Globus pallidus (tissue), 1 donor: Measurements from ENCODE around the gene STOX2.

Source experiments
- DNase-seq: peaks from one replicate; pipeline ENCODE4 v3.0.0-alpha.2; 2015; ENCODE audit warnings: low spot score

STOX2 gene

DNA sequence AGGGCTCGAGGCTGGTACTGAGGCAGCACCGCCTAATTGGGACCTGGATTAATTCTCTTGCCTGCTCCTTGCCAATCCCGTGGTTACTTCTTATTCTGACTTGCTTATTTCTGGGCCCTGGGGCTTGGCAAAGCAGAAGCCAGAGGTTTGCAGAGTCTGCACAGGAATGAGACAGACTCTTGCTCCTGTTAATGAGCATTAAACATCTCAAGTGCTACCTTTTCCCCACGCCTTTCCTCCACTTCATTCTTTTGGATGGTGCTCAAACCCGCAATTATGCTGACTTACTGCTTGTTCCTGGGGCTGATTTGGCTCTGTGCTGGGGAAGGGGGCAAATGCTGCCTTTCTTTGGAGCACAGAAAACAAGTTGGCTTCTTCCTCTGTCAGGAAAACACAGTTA is 16.5 kb upstream of the STOX2 start:
- DNase-seq = no peak

DNA sequence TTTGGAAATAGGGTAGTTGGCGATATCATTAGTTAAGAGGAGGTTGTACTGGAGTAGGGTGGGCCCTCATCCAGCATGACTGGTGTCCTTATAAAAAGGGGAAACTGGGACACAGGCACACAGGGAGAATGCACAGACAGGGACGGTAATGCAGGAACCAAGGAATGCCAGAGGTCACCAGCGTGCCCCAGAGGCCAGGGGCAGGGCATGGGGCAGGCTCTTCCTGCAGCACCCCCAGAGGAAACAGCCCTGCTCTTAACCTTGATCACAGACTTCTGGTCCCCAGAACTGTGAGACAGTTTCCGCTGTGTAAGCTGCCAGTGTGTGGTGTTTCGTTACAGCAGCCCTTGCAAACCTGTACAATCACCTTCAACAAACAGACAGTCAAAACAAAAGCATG is 15.9 kb upstream of the STOX2 start:
- DNase-seq = no peak

DNA sequence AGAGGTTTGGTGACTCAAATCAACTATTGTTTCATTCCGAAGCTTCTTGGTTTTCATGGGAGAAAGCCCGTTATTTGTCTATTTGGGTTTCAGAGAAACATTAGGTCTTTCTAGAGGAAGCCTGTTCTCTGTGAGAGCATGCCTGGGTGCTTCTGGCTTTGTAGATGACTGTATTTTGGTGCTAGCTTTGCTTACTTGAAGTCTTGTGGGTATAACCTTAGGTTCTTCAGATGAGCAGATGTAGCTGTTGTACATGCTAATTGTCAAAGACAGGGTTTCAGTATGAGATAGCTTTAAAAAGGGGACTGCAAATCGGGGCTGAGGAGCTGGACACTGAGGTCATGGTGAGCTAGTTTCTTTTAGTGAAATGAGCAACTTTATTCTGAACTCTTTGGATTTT is 7.9 kb upstream of the STOX2 start:
- DNase-seq = no peak

DNA sequence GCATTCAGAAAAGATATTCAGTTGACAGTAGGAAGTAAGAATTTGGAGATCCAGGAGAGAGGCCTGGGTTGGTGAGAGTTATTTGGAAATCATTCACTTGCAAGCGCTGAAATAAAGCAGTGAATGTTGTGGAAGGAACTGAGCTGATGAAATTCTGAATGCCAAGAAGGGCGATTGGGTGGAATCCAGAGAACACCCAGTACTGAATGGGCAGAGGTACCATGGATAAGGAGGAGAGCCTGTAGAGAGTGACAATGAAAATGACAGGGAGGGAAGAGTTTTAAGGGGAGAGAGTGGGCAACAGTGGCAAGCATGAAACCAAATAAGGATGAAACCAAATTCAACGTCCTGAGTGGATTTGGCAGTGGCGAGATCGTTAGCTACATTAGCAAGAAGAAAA is 6.7 kb upstream of the STOX2 start:
- DNase-seq = no peak

DNA sequence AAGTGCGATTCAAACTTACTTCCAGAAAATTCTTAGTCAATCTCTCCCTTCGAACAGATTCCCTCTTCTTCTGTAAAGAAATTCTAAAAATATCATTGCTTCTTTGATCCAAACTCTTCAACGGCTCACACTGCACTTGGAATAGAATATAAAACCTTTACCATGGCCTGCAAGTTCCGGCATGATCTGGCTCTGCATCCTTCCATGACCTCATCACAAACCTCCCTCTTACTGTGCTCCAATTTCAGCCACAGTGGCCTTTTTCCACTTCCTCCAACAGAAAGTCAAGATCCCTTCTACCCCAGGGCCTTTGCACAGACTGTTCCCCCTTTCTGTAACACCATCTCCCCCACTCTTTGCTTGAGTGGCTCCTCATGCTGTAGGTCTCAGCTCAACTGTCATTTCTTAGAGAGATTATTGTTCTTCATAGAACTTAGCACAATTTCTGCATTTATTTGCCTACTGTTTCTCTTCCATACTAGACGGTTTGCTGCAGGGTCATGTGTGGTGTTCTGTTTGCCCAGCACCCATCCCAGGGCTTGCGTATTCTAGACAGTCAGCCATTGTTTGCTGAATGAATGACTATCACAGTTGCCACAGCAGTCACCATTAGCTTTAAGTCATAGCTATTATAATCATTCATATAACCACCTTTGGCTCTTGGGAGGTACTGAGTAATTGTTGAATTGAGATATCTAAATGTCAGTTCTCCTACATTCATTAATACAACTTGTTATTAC is 1.9 kb upstream of the STOX2 start:
- peak; percentile 75 for DNase-seq

DNA sequence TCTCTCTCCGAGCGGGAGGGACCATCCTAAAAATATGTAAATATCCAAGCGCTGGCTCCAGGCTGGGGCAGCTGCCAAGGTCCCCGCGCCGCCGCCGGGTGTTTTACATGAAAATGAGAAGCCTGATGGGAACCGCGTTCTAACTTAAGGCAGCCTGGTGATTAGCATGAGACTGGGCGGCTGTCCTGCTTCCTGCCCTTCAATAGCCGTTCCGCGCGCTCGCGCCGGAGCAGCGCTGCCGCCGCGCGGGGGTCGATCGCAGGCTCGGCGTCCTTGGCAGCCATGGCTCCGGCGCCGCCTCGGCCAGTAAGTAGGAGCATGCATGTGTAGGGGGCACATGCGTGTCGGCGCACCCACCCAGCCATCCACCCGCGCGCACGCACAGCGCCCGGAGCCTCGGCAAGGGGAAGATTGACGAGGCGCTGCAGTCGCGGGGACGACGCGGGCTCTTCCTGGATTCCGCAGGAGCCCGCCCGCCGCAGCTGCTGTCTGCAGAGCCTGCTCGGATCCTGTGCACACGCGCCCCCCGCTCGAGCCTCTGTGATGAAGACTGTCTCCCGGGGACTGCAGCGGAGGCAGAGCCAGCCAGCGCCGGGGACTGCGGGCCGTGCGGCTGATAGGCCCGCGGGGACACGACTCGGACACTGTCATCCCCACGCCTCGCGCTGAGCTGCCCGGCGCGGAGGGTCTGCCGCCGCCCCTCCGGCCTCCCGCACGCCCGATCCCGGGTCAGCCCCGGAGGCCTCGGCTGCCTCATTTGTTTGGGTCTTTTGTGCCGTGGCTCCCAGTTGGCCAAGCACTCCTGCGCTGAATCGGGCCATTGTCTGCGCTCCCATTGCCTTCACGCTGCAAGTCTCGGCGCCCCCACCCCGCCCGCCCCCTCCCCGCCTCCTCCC is 734 bp downstream of the STOX2 start:
- DNase-seq = peak; percentile 86

DNA sequence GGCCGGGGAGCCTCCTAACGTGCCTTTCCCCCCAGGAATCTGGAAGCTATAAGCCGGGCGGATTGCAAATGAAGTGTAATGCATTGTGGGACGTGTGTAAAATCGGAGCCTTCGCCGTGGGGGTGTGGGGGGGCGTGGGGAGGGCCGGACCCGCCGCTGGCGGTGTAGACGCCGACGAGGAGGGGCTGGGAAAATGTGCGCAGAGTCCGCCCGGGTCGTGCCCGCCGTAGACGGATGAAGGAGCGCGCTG is 1.3 kb downstream of the STOX2 start:
- no peak for DNase-seq

DNA sequence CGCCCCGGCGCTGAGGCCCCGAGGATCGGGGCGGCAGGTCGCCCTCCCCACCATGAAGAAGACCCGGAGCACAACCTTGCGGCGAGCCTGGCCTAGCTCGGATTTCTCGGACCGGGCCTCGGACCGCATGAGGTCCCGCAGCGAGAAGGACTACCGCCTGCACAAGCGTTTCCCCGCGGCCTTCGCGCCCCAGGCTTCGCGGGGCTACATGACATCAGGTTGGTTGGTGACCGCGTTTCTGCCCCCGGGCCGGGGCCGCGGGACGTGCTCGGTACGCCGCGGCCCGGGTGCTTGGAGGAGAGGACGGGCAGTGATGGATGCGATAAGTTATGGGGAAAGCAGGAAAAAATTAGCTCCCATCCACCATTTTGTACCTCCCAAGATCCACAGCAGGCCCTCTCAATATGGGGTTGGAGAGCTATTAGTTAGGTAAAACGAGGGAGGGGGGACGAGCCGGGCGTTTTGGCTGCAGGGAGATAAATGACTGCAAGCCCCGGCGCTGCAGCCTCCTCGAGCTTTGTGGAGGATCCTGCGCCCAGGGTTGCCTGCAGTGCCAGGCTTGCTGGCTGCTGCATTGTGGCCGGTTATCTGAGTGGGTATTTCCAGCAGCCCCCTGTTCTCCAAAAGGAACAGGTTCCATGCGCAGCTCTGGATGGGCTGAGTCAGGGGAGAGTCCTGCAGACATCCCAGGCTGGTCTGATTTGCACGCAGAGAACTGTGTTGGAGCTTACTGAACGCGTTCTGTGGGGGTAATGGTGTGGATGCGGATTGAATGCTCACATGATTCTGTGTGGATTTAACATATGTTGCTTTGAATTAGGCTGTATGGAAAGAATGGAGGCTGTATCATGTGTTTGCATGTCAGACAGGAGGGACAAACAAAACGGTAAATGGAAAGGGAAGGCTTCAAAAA is 1.9 kb downstream of the STOX2 start:
- DNase-seq = peak; percentile 66

DNA sequence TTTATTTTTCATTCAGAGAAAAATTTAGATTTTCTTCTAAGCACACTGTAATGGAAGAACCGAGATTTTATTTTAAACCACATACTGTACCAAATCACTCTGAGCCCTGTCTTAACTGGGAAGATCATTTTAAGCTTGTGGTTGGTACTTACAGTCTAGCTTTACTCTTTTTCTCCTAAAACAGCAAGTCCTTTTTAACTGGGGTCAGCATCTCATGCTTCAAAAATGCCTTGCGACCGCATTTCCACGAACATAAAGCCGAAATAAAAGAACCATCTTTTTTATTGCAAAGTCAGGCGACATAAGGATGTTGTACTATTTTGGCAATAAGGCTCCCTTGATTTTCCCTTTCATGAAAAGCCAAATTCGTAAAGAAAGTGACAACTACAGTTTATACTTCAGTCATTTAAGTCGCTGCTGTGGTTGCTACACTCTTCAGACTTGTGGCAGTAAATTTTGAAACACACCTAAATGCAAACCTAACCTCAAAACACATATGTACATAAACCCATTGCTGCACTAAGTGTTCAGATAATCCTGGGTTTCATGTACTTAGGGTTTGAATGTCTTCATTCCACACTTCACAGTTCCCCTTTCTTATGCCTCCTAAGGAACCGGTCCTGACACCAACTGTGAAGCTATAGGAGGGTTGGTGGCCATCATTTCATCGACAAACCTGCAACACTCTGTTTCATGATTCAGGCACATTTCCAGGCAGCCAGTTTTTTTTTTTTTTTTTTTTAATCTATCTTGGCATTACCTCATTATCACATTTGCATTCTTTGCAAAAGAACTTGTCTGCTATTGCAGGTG is 3.0 kb downstream of the STOX2 start:
- peak; percentile 36 for DNase-seq

DNA sequence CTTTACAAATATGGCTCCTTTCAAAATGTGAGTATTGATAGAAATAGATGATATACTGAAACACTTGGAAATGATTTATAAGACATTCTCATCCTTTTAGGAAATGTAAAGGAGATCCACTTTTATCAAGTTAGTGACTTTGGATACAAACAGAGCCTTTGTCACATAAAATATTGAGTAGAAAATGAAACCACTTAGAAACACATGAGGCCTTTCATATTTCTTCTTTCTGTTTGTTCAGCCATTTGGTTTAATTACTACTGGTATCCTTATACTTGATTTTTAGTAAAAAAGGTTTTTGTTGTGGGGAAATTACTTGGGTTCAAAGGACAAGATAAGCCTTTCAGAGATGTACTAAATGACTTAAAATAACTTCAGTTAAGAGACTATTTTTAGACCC is 4.1 kb downstream of the STOX2 start:
- no peak for DNase-seq

DNA sequence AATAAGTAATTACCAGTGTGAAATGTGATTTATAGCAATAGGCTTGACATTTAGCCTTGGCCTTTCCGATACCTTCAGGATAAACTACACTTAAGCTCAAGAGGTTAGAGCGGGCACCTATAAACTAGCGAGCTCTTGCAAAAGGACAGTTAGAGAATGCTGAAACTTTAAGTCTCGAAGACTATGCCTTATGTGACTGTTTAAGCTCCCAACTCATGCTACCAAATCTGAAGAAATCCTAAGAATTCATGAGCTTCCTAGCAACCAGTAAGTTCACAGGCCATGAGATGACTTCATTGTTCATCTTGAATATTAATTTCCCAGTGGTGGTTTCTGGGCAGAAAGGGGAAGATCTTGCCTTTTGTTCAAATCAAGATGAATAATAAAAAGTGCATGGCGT is 4.7 kb downstream of the STOX2 start:
- DNase-seq = no peak

DNA sequence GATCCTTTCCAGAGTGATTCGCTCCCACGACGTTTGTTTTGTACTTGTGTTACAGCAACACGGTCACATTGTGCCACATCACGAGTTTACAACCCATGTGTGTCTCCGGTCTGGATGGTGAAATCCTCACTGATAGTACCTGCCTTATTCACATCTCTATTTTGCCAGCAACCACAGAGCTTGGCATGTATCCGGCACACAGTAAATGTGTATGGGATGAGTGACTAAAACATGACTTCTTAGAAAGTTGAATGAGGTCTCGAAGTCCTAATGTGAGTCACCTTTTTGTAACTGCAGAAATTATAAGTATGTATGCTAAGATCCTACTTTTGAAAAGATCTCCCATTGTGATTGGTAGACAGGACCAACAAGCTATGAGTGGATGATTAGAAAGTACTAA is 7.5 kb downstream of the STOX2 start:
- no peak for DNase-seq

DNA sequence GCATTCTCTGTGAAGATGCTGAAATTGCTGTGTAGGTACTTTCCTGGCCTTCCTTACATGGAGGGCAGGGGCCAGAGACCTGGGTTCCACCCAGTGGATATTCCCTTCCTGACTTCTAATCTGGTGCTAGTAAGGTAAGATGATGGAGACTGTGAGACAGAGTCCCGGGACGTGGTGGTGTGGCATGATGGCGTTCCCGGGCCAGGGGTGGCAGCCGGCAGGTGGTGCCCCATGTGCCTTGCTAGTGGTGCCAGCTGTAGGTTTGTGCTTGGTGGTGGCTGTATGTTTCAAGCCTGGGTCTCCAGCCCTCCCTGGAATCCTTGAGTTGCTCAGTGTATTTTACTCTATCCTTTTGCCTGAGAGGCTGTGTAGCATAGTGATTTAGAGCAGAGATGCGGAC is 10.9 kb downstream of the STOX2 start:
- no peak for DNase-seq

DNA sequence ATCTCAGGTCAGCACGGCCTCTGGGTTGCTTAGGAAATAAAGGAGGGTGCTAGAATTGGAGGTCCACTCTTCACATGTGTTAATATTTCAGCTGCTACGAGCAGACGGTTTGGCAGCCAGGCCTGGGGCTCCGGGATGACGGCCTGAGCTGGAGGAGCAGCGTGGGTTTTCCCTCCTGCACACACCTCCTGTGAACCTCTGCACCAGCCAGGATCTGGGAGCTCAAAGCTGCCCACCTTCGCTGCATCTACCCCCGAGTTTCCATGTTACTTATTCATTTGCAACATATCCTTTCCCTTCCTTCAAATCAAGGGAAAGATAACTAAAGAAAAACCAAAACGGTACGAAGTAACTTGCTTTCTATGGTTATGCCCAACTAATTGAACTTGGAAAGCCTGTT is 13.6 kb downstream of the STOX2 start:
- DNase-seq = no peak

DNA sequence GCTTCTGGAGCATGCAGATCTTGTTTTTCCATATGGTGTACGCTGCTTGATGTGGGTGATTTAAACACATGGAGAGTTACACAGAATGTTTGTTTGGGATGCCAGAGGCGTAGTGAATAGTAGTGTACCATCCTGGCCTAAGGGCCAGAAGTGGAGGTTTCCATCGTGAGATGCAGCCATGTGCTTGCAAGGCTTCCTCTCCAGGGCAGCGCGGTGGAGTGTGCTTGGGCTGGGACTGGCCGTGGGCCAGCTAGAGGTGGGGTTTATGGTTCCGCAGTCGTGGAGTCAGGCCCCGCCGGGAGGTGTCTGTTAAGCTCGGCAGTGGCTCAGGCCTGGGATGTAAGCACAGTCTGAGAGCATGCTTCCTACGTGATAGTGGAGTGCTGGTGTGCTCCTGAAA is 14.0 kb downstream of the STOX2 start:
- DNase-seq = no peak

DNA sequence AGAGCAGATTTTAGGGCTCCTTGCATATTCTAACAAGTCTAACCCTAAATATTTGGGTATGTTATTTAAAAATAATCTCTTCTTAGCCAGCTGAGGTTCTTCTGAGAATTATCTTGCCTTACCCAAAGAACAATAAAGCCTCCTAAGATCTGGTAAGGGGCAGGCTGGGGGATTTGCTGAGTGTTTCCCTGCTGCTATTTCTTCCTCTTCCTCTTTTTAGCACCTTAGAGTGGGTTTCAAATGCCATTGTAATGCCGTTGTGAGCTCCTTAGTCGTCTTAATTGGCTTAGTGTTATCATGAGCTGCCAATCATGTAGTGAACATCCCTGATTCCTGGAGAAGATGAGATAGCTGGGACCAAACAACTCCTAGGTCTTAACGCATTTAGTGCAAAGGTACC is 15.4 kb downstream of the STOX2 start:
- DNase-seq = no peak

DNA sequence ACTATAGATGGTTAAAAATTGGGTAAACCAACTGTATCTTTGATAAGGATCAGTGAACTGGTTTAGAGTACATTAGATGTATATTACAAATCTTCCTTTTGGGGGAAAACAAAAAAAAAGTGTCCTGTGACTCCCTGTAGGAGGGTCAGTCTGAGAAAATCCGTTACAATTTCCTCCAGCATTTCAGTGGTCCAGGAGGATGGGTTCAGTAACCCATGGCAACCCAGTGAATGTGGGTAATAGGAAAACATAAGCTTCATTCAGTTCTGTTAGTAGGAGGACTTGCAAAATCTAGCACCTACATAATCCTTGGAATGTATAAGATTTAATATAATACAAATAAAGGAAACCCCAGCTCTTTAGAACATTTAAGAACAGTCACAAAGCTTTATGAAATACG is 16.2 kb downstream of the STOX2 start:
- no peak for DNase-seq

DNA sequence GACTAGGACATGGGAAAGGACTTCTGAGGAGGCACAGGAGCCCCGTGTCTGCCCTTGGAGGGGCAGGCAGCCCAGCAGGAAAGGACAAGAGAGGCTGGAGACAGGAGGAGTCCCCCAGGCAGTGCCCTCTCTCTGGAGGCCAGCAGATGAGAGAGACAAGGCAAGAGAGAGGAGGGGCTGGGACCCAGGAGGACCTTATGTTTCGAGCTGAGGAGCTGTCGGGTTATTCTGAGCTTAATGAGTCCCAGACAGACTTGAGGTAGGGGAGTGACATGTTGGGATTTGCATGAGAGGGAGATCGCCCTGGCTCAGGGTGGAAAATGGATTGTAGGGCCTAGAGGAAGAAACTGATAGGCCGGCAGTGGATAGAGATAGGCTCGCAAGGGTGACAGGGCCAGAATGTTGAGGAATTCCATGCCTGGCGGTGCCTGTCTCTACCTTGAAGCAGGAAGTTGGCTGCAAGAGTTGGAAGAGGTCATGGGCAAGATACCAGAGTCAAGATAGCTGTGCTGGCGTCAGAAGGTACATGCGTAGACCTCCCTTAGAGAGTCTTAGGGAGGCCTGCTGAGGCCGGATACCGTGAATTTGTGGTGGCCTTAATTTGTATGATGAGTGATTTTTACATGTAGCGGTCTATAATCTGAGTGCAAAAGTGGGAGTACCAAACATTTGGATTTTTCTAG is 19.4 kb downstream of the STOX2 start:
- DNase-seq = no peak

DNA sequence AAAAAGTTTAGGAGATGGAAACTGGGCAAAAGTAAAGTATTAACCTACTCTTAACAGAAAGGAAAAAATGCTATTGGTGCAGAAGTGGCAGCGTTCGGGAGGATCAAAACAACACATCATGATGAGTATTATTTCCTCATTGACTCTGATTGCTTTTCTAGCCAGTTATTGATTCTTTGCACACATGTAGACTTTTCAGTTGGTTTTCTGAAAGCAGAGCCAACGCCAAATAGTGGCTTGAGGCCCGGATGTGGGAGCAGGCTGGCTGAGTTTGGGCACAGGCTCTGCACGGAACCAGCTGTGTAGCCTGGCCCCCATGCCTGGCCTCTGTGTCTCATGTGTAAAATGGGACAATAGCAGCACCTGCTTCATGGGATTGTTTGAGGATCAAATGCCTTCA is 21.8 kb downstream of the STOX2 start:
- DNase-seq = no peak

DNA sequence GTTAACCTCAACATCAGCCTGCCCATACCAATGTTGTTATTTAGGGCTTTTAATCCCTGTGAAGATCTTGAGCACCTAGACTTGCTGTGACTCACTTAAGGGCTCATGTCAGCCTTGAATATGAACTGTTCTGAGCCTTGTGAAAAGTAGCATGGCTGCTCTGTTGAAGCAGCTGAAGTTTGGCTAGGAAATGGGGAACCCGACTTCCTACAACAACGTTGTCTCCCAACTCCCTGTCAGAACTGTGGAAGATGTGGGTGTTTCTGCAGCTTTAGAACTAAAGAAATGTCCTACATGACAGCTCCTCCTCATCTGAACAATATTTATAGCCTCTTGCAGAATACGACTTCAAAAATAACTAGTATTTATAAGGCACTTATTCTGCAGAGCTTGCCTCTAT is 27.5 kb downstream of the STOX2 start:
- no peak for DNase-seq

DNA sequence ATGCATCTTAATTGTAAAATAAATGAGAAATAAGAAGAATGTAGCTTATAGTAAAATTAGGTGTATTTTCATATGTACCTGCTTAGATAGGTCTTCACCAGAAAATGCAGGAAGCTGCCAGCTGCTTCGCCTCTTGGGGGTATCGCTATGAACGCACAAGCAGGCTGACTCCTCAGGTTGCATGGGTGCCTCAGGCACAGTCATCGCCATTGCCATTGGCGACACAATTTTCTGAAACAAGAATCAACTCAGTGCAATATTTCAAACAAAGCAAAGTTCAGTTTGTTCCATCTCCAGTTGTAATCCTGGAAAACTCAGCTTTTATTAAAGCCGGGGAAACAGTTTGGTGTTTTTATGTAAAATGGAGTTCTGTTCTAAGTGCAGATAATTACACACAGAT is 29.7 kb downstream of the STOX2 start:
- no peak for DNase-seq
